HG03469 (cell line): Measurements from ENCODE around the gene SFXN5.

Experiments
- ATAC-seq: cut with Tn5 transposase; IDR thresholded peaks from one replicate; pipeline ENCODE4 v1.9.1; 2021; ENCODE audit warnings: mild to moderate bottlenecking, moderate library complexity, moderate number of reproducible peaks; ENCODE audit not compliant: unreplicated experiment

SFXN5 gene

DNA sequence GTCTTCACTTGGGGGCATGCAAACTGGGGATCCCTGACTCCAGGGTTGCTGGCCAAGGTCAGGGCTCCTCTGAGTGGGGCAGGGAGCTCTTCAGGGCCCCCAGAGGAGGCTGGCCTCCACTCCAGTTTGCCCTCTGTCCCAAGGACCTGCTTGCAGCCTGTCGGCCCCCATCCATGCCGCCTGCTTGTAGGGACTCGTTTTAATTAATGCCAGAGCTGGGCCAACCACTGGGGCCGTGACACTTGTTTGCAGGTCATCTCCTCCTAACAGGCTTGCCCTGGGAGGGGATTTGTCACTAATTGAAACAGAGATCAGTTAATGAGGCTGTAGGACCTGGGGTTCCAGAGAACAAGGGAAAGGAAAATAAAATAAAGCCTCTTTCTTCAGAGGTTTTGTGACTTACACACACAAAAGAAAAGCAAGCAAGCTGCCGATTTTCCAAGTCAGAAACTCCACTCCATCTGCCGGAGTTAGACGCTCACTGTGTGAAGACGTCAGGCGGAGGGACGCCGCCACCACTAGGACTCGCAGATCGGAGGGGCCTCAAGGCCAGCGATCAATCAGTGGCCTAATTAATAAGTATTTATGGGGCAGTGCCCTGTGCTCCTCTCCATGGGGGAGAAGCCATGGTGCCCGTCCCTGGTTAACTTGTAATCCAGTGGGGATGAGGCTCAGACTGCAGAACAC is 75.9 kb downstream of the SFXN5 start:
- ATAC-seq = no peak

DNA sequence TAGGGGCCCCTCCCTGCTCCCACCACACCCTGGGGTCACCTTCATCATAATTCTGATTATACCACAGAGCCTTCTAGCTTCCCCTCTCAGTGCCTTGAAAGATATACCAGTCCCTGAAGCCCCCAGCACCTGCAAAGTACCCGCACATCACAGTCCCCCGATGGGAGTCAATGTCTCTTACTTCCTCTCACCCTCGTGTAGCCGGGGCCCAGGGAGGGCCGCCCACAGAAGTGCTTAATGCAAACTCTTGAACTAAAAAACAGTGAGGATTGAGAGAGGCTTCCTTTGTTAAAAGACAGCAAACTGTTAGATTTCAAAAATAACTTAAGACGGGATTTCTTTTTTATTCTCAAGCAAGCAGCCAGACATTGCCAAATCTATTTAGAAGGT is 76.5 kb downstream of the SFXN5 start:
- ATAC-seq = no peak

DNA sequence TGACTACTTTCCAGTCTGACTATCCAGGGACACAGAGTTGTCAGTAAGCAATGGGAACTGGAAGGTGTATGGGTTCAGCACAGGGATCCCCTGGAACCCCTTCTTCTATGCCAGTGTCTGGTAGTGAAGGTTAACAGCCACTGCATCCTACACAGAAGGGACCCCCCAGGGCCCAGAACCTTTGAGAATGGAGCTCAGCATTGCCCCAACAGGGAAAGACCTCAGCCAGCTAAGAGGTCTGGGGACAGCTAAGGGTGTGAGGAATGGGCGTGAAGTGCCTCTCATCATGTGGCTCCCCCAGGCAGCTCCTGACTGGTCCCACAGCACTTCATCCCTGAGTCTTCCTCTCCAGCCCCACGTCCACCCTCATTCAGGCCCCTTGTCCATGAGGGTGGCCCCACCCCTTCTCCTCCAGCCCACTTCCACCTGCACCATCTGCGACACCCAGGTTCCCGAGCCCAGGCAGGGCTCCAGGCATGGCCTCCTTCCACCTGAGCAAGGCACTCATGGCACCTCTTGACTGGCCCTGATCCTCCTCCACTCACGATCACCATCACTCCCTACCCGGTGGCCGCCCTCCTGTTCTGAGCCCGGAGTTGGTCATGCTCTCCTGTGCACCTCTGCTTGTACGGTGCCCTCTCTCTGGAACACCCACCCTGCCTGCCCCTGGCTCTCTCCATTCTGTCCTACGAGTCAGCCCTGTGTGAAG is 77.1 kb downstream of the SFXN5 start:
- ATAC-seq = no peak

DNA sequence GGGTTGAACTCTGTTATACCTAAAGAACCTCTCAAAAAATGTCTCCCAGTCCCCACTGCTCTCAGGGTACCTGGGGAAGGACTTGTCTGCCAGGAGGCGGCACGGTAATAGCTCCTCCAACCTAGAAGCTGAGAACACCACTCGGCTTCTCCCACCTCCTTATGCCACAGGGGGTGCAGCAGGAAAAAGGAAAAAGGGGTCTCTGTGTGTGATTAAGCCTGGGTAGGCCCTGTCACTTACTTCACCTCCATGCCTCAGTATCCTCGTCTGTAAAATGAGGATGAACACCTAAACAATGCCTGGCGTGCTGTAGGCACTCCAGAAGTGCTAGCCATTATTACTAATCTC is 77.6 kb downstream of the SFXN5 start:
- ATAC-seq = no peak

DNA sequence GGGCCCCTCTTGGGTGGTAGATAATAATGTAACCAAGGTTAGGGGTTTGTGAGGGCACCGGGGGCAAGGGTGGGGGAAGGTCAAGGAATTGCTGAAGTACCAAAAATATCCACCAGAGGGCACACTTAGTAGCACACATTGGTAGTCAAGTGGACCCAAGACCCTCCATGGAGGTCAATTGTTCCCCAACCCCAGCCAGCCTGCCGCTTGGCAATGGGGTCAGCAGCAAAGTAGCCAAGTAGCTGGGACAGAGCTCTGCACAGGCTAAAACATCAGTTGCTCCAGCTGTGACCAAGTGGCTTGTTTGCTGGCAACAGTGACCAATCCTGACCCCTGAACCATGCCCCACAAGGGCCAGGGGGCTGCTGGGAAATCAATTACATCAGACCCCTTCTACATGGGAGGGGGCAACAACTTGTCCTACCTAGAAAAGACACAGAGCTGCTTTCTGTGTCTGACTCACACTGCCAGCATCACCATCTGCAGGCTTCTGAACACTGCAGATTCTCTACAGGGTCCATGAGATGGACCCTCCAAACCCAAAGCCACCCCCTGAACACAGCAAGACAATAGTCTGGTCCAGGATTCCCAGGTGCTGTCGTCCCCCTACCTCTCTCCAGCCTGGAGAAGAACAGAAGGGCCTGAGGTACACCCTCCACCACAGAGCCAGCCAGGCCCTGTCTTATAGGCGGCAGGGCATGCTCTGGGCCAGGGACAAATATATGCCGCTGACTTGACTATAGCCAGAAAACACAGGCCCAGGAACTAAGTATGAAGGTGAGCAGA is 78.2 kb downstream of the SFXN5 start:
- no peak for ATAC-seq

DNA sequence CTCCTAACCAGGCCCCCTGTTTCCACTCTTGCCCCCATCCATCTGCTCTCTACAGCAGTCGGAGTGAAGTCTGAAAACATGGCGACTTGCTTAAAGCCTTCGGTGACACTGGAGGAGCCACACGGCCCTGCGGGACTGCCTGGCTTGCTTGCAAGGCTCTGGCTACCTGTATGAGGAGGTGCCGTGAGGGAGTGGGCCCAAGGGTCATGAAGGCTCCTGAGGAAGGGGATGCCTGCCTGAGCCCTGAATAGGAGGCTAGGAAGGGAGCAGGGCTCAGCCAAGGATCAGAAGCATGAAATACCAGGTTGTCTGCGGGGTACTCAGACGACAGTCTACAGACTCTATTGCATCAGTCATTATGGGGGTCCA is 78.8 kb downstream of the SFXN5 start:
- ATAC-seq = no peak

DNA sequence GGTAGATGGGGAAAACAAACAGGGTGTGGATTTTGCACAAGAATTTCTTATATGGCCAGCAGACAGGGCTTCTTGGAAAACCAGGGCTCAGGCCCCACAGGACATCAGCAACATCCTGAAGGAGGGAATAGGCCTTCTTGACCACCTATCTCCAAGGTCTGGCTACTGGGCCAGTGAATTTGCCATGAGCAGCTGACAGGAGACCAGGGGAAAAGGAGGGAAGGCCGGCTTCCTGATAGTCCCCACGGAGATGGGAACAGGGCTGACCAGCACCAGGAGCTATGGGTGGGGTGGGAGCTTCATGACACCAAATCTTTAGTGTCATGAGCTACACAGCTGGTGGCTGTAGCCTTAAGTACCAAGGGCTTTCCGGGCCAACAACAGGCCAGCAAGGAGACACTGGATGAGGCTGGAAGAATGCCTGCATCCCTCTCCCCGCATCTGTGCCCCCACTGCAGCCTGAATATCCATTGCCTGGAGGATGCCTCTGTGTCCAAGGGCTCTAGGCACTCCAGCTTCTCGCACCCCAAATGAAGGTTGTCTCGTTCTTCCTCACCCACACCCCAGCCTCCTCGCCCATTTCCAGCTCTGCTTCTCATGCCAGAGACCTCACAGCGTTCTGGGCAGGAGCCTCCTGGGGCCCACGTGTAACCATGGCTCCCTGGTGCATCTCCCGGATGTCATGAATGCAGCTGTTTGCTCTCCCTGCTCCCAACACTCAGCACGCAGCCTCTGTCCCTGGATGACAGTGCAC is 79.4 kb downstream of the SFXN5 start:
- no peak for ATAC-seq

DNA sequence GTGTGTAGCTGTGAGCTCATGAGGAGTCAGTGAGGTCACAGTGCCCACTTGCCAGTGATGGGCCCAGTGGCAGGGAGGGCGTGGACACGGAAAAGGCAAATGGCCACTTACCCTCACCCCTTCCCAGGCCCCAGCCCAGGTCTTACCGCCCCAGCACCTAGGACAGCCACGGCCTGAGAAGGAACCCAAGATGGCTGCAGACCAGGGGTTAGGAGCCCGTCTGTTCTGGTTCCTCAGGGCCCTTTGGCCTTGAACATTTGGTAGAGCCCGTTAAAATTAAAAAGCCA is 80.1 kb downstream of the SFXN5 start:
- no peak for ATAC-seq

DNA sequence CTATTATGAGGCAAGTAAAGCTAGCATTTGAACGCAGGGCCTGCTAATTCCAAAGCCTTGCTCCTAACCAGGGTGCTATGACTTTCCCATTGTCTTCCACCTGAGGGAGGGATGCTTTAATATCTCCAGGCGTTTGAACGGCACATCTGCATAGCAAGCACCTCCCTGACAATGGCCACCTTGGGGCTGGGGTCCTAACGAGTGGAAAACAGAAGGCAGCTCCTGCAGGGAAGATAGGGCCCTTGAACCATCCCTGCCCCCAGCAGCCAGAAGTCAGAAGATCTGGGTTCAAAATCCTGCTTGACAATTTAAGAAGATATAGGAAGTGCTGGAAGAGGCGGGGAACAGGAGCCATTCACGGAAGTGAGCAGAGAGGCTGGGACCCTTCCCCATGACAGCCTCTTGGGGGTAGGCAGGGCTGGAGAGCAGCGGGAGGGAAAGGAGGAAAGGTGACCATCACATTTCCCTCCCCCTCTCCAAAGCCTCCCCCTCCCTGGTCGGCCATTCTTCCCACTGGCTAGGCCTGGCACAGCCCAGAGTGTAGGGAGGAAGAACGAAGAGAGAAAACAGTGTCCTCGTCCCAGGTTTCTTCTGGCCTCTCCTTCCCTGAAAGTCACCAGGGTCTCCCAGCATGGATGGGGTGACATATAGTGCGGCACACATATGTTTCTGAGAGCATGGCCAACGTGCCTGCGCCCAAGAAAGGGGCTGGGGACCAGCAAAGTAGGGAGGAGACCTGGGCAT is 80.6 kb downstream of the SFXN5 start:
- no peak for ATAC-seq

DNA sequence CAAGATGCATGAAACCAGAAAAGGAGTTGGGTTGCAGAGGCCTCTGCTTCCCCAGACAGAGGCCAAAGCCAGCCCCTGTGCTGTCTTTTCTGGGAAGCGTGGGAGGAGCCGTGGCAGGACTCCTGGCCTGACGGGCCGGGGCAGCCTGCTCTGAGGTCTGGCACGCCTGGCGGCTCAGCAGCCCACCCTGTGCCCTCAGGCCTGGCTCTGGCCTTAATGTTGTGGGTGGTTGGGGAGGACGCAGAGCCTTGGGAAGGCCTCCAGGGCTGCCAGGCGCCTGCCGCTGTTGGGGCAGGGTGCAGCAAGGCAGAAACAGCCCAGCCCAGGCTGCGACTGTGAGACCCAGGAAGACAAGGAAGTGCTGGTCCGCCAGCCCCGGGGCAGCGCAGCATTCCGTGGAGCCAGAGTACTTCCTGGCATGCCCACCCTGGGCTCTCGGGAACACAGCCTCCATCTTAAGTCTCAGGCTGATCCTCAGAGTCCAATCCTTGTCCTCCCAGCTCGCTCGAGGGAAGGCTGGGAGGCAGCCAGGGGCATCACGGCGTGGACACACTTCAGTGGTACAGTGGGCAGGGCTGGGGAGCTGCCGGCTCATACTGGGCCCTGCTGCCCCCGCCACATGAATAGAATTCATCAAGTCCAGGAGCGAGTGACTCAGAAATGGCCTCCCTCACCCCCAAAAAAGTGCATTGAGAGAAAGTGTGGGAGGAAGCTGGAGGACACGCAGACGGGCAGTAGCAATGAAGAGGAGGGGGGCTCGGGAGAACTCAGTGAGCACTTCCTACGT is 81.5 kb downstream of the SFXN5 start:
- ATAC-seq = no peak

DNA sequence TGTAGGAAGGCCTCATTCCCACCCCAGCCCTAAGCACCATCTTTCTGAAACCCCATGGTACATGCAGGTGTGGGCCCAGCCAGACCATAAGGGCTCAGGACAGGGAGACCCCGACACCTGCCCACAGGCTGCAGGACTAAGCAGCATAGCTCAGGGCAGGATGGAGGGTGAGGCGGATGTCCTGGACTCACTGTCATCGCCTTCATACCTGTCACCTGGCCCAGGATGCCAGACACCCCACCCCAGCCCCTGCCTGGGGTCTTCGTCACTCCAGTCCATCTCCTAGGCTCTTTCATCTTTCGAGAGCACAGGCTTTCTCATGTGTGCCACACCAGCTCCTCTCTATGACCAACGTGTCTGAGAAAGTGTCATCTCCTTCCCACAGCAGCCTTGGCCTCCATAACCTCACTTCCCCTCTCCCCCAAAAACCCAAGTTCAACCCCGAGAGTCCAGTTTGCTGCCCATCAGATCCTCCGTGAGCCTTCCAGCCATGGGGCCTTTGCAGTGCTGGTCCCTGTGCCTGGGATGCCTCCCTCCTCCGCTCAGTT is 82.7 kb downstream of the SFXN5 start:
- ATAC-seq = no peak

DNA sequence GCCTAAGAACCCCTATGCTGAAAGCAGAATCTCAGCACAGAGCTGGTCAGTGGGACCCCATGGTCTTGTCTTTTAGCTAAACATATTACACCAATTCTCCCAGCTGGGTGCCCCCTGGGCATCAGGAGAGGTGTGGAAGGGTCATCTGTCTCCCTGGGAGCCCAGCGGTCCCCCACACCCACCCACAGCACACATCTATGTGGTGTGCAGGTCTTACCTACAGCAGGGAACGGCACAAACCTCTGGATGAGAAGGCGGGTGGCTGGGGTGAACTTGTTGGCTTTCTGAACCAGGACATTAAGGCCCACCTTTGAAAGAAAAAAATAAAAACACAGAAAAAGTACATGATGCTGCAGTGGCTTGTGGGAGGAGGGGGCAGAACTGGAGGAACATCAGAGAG is 83.5 kb downstream of the SFXN5 start:
- no peak for ATAC-seq

DNA sequence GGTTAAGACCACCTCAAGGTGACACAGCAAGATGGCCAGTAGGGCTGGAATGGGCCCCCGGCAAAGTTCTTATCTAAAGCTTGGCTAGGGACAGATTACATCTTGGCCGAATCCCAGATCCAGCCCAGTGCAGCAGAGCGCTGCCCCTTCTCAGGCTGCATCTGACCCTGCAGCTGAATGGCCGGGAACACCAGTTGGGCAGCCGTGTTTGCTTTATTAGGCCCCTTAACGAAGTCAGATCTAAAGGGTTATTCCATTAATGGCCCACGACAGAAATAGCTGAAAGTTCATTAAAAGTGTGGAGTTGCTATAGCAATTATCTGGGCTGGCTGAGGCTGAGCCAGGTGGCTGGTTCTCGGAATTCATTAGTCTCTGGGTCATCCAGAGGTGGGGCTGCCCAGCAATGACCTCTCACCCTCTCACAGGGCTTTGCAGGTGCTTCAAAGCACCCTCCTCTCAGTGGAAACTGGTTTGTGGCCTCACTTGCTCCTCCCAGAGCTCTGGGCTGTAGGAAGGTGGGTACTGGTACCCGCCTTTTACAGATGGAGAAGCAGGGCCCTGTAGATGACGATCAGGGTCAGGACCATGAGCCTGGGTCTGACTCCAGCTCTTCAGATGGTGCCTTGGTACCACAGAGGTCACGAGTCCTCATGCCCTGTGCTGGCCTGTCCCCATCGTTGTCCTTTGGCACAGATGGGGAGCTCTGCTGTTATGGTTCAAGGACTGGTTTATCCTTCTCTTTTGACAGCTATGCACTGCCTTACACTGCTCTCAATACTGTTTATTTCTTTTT is 85.4 kb downstream of the SFXN5 start:
- no peak for ATAC-seq

DNA sequence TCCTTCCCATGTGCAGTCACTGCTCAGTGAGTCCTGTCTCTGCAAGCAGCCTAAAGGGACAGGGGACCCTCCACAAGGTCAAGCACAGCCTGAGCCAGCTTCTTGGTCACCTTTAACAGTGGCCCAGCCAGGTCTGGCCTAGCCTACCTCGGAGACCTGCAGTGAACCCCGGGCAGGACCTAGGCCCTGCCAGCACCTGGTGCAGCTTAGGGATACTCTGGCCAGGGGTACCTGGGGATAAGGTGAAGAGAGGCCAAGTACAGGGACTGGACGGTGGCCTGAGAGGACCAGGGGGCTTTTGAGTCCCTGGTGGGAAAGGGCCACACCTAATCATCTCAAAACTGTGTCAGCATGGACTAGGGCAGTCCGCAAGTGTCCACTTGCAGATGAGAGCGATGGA is 86.4 kb downstream of the SFXN5 start:
- no peak for ATAC-seq

DNA sequence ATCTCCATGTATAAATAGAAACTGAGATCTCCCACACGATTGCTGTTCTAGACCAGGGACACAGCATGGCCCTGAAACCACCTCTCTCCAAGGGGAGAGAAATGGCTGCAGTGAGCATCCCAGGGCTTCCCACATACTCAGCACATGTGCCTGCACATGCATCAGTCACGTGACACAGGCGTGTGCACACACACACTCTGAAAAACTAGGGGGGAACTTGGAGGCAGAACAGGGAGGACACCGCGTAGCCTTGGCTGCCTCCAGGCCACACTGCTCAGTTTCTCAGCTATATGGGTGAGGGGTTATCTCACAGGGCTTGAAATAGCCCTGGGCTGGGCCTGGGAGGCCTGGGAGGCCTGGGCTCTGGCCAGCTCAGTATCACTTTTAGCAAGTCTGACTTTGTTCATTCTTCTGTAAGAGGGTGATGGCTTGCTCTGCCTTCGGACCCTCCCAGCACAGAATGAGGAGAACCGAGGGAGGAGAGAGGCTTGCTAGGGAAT is 87.3 kb downstream of the SFXN5 start:
- no peak for ATAC-seq

DNA sequence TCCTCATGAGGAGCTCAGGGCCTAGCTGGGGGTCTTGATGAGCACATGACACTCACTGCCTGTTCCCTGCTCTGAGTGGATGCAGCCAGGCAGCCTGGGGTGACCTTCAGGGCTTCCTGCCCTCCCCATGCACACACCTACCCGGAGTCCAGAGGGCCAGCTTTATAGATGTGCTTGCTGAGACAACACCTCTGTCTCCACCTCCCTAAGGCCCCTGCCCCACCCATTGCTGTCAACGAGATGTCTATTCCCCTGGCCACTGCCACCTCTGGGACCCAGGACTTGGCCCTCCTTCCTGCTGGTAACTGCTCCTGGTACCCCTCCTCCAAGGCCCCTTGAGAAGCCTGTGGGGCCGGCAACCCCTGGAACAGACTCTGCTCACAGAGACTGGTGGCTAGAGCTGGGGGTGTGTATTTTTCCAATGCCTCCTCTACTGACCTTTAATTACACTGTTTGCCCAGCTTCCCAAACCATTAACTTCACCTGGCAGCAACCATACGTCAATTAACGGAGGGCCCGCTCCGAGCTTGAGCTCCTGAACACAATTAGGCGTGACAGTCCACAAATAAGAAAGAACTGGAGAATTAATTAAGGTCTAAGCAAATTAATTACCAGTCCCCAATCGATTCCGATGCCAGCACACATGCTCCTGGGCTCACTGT is 87.9 kb downstream of the SFXN5 start:
- no peak for ATAC-seq

DNA sequence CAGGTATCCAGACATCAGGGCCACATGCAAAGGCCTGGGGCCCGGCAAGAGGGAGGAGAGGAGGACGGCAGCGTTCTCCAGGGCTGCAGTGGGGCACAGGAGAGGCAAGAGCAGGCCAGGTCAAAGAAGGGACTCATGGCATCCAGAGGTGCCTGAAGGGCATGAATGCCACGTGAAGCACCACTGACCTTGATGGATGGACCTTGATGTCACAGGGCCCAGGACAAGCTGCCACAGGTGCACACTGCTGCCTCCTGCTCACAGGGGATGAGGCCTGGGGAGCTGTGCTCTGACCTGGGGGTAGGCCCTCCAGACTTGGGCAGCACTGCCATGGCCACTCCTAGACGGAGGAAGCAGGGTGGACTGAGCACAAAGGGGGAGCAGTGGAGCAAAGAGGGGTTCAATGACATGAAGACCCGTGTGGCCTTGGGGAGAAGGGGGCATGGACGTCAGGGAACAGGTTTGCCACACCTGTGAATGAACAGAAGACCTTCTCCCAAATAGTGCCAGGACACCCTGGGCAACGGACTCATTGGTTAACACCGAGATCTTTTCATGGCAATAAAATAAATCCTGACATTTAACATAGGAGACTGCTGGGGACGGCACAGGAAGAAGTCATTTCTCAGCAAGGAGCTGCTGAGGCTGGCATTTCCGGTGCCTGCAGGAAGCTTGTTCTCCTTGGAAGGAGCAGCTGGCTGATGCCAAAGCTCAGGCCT is 88.6 kb downstream of the SFXN5 start:
- ATAC-seq = no peak

DNA sequence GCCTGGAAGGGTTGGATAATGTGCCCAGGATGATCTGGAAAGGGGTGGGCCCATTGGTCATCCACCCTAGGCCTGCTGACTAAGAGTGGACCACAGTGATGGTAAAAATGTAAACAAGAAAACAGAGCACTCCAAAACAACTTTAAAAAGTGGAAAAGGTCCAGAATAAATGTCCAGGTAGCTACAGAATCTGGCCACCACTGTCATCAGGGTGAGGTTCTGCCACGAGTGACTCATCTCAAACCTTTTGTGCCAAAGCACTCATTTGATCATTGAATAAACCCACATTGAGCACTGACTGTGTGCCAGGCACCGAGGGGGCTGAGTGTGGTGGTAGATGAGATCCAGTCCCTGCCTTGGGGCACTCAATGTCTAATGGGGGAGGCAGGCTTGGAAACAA is 89.3 kb downstream of the SFXN5 start:
- no peak for ATAC-seq
